ENCODE data around the gene CFP. TPM values are rescaled to one million over a fixed set of nuclear protein-coding genes. Genes with fewer than 3 reads are reported as not detected.
A peak's percentile ranks its signal among the peaks of the same experiment; 100 is the strongest.

Gene CFP
- total RNA-seq, 1 donor from 2014 or later = 2.1 TPM

DNA sequence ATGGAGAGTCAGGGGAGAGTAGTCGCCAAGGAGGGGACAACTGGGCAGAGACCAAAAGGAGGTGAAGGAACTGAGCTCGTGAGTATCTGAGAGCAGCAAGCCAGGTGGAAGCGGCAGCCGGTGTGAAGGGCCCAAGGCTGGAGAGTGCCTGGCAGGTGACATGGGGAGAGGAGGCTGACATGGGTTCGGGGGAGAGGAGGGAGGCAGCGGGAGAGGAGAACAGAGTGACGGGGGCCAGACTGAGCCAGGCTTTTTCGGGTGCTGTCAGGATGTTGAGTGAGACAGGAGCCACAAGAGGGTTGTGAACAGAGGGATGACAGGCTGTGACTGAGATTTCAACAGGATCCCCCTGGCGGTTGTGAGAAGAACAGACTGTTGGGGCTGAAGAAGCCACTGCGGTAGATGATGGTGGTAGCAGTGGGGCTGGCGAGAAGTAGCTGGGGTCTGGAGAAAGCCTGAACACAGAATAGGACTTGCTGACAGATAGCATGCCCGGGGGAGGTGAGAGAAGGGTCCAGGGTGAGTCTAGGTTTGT, 14.9 kb upstream of the CFP start:
- intact Hi-C loops (cut with micrococcal nuclease) = no loop called here
- DNase-seq (no peak), ATAC-seq (peak; percentile 81)

DNA sequence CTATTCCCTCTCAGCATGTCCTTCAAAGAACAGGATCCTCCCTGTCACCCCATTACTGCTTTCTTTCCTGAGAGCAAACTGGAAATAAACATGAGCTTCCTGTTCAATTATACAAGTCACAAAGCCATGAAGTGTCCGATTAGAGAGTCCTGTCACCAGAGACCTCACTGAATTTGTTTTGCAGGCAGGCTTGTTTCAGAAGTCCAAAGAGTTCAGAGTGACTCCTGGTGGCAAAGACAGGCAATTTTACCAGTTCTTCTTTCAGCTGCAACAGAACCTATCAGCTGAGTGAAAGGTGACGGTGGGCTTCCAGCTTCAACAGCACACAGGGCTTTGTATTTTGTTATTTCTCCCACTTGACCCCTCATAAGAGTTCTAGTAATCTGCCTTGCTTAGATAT, 14.2 kb upstream of the CFP start:
- ATAC-seq (peak; percentile 71), DNase-seq (no peak)
- intact Hi-C loops (cut with micrococcal nuclease) = no loop called here

DNA sequence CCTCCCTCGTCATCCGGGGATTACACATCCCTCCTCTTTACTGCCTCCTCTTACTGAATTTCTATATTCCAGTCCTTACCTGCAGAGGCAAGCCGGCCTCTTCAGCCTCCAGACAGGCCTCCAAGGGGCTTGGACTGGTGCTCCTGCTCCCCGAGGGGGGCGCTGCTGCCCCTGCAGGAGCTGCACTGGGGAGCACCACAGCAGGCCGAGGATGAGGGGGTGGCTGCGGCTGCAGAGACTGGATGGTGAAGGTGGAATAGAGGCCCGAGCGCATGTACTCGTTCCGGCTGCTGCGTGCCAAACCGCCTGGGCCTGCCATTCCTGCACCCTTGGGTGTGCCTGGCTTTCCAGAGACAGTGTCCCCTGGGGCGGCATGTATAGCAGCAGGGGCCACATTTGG, 9.1 kb upstream of the CFP start:
- DNase-seq = no peak
- no peak for ATAC-seq
- intact Hi-C loops (cut with micrococcal nuclease) = no loop called here

DNA sequence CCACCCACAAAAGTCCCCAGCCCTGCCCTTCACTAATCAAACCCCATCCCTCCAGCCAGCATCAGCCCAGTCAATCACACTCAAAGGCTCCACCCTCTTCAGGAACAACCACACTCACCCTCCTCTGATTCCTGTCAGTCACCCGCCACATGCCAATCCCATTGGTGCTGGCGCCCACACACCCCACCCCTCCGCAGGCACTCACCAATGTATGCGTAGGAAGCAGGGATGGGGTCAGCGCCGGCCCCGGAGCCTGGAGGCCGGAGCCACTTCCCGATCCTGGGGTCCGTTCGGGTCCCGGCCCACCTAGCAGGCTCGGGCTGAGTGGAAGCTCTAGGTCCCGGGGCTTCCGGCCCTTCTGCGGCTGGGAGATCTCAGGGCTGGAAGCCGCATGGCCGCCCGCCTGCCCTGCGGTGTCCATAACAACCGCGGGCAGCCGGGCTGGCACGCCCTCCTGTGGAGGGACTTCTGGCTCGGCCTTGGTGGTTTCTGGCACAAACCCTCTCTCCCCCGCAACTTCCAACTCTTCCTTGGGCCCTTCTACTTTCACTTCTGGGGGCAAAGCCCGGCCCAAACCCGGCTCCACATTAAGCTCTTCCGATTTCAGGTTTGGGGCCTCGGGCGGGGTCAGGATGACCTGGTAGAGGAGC, 7.9 kb upstream of the CFP start:
- intact Hi-C loops (cut with micrococcal nuclease) = no loop called here
- ATAC-seq (peak; percentile 96), DNase-seq (peak; percentile 58)

DNA sequence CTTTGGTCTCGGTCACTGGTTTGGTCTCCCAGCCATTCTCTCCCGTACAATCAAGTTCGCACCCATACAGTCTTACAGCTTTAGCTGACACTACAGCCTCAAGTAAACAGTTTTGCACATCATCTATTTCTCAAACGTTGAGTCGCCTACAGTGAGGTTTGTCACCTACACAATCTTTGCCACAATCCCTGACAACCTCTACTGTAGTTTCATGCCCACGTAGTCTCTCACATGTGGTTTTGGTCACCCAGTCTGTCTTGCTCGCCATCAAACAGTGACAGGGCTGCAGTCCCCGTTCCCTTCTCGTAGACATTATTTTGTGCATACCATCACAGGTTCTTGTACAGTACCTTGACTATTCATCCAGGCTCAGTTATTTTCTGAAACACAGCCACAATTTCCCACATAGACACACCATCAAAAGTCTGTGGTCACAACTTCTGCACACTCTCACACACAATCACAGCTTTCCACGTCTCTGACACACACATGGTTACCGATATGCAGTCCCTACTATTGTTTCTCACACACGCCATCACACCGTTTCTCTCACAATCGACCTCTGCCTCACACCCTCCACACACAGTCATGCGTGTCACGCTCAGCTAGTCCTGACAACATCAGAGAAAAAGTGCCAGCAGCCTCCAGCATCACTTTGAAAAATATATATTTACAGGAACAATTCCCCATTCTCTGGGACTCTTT, 5.3 kb upstream of the CFP start:
- ATAC-seq (no peak), DNase-seq (no peak)
- intact Hi-C loops (cut with micrococcal nuclease) = no loop called here

DNA sequence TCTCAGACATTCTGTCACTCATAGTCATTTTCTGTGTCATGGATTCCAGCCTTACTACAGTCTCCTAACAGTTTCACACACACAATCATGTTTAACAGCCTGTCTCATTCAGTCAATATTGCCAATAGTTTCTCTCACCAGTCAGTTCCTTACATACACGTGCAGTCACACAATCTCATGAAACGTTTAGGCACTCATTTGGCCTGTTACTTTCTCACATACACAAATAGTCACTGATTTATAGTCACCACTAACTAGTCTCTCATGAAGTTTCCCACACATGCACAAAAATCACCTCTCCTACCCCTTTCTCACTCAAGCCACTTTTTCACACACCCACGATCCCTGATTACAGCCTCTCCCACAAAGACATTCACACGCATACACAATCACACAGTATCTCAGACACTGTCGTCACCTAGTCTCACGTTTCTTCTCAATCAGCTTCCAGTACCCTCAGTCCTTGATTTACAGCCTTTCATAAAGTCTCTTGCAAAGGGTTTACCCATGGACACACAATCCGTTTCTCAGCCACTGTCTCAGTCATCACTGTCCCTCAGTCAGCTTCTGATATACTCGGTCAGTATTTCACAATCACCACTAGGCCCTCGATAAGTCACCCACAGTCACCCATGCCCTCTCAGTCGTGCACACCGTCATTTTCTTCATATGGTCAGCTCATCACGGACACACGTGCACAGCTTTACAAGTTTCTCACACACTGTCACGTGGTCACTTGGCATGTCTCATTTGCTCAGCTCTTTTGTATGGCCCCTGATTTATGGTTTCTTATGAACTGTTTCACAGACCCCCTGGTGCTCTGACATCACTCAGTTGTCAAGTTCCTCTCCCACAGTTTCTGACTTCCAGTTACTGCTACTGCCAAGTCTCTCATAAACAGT, 4.2 kb upstream of the CFP start:
- DNase-seq = no peak
- intact Hi-C loops (cut with micrococcal nuclease) = no loop called here
- ATAC-seq = no peak

DNA sequence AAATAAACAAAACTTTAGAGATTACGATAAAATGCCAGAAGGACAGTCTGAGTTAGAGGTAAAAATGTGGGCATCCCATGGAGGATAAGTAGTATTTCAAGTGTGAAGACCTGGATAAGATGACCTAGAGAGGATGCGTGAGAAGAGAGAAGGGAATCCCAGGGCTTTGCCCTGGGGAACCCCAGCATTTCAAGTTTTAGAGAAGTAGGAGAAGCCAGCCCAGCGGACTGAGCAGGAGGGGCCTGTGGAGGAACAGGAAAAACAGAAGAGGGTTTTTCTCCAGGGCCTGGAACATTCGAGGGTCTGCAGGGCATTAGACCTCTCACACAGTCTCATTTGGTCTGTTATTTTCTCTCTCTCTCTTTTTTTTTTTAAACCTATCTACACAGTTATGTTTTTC, 2.9 kb upstream of the CFP start:
- intact Hi-C loops (cut with micrococcal nuclease) = no loop called here
- DNase-seq (no peak), ATAC-seq (no peak)

DNA sequence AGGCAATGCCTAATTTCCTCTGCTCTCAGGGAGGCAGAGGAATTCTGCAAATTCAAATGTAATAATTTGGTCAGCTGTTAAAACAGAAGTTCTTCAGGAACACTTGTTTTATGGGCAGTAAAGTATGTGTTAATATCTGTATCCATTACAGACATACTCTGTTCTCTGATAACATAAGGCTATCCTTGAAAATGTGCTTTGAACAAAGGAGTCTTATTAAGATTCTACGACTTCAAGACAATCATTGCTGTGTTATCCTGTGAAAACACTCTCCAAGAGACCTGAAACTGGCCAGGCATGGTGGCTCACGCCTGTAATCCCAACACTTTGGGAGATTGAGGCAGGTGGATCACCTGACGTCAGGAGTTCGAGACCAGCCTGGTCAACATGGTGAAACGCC, 1.9 kb upstream of the CFP start:
- ATAC-seq (no peak), DNase-seq (no peak)
- intact Hi-C loops (cut with micrococcal nuclease) = no loop called here

DNA sequence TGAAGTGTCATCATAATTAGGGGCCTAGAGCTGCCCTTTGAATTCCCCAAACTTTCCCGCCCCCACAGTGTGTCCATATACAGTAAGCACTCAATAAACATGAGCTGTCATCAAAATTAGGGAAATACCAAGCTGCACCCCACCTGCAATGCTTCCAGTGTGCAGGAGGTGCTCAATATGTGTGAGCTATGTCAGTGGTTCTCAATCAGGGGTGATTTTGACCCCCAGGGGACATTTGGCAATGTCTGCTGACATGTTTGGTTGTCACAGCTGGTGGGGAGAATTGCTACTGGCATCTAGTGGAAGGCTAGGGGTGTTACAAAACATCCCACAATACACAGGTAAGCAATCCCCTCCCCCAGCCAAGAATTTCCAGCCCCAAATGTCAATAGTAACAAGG, 748 bp downstream of the CFP start:
- no peak for DNase-seq
- intact Hi-C loops (cut with micrococcal nuclease) = no loop called here

DNA sequence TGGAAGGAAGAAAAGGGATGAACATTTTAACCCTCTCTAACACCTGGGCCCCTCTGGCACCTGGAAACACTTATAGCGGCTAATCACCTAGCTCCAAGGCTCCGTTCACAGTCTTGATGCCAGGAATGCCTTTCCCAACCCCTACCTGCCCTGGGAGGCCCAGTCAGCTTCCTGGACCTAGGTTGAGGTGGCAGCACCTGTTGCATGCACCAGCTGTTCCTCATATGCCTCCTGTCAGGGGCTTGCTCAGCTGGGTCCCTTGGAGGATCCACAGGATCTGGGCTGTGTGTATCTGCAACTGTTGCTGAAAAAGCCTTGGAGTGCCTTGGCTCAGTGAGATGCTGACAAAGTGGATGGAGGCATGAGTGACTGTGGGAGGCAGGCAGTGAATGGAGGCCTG, 4.4 kb downstream of the CFP start:
- ATAC-seq (no peak), DNase-seq (no peak)
- intact Hi-C loops (cut with micrococcal nuclease) = no loop called here

More for the DNA sequence above, 748 bp downstream of the CFP start:
- ATAC-seq = no peak

DNA sequence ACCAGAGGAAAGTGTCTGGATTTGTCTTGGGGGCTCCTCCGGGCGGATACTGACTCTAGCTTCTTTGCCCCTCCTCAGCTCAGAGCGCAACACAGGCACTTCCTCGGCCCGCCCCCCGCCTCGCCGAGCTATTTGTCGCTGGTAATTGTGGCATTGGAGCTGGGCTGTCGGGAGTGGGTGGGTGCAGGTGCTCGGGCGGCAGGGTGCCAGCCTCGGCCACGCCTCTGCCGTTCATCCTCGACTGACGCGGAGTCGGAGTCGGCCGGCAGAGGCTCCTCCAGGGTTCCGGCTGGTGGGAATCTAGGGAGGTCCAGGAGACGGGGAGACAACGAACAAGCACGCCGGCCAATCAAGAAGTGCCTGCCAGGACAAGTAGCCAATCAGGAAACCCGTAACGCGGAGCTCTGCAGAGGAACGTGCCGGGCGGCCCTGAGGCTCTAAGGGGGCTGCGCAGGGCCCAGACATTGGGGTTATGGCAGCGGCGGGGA, 6.1 kb downstream of the CFP start:
- ATAC-seq (peak; percentile 74), DNase-seq (peak; percentile 63)
- intact Hi-C loops (cut with micrococcal nuclease) = no loop called here

DNA sequence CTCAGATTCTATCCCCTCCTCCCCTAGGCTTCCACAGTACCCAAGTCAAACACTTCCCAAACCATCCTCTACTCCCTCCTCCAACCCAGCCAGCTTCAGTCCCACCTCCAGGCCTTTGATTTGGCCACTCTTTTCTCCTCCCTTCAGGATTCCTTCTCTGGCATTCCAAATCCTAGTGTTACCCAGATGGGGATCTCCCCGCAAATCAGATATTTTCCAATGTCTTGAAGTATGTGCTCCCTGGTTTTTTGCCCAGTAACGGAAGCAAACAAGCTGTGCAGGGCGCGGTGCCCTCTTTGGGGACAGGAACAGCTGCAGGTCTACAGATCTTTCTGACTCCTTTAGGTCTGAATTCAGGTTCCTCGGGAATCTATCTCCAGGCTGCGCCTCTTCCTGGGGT, 7.9 kb downstream of the CFP start:
- intact Hi-C loops (cut with micrococcal nuclease) = no loop called here
- DNase-seq (no peak), ATAC-seq (no peak)

DNA sequence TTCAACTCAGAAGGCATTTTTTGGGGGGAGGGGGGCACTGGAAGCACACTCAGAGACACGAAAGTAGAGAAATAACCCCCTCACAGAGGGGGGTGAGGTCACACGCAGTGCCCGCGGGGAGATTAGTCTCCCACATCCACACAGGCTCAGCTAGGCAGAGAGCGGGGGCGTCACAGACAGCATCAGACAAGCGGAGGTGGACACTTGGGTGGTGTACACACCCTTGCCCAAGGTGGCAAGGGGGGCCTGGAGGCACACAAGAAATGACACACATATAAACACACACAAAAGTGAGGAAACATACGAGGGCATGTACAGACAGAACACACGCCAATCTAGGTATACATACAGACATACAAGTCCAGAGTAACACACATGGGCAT, 9.4 kb downstream of the CFP start:
- no peak for DNase-seq
- intact Hi-C loops (cut with micrococcal nuclease) = no loop called here
- ATAC-seq = no peak

DNA sequence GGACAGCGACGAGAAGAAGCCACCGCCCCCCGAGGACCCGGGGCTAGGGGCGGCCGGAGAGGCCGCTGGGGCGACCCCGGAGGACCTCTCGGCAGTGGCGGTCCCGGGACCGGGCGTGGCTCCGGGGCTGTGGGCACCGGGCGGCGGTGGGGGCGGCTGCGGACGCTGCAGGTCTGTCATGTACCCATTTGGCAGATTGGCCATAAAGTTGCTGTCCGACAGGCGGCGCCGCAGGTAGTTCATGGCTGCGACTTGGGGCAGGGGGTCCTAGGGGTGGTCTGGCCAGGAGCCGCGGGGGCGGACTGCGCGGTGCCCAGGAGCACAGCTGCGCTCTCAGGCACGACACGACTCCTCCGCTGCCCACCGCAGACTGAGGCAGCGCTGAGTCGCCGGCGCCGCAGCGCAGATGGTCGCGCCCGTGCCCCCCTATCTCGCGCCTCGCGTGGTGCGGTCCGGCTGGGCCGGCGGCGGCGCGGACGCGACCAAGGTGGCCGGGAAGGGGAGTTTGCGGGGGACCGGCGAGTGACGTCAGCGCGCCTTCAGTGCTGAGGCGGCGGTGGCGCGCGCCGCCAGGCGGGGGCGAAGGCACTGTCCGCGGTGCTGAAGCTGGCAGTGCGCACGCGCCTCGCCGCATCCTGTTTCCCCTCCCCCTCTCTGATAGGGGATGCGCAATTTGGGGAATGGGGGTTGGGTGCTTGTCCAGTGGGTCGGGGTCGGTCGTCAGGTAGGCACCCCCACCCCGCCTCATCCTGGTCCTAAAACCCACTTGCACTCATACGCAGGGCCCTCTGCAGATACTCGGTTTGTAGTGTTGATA, 10.0 kb downstream of the CFP start, which contains the start of gene SYN1:
SYN1 (minus strand) TSS at position 372 of the 817 bp plus-strand sequence; CDS start at position 243, 129 bp downstream.
- intact Hi-C loops (cut with micrococcal nuclease) = no loop called here
- ATAC-seq (peak; percentile 97), DNase-seq (peak; percentile 88)

DNA sequence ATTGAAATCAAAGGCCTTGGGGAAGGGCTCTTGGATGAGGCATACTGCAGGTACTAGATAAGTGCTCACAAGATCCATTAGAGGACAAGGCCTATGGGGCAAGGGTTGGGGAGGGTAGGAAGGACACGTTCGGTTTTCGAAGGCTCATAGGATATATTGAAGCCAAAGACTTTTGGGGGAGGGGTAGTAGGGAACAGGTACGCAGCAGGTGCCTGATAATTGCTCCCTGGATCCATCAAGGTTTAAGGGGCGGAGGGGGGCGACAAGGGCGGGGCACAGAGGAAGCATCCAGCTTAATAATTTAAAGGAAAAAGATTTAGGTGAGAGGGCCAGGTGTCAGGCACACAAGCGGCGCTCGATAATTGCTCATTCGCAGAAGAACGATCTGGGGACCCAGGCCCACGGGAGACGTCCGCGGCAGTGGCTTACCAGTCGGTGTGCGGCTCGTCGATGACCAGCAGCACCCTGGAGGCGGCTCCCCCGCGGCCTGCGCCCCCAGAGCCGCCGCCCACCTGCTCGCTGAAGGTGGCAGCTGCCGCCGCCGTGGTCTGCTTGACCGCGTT, 10.7 kb downstream of the CFP start:
- intact Hi-C loops (cut with micrococcal nuclease) = no loop called here
- no peak for DNase-seq
- ATAC-seq = no peak

DNA sequence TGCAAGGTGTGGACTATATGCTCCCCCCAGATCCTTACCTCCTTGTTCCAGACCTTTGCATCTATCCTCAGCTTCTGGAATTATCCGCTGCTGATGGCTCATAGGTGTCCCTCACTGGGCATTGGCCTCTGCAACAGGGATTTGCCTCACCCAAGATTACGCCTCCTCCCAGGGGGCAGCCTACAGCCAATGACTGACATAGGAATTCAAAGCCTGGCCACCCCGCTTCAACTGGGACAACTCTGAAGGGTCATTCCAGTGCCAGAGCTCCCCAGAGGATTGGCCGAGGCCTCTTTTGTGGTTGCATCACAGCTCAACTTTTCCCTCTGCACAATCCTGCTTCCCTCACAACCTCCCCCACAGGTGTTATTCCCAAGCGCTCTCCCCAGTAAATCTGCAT, 15.1 kb downstream of the CFP start:
- intact Hi-C loops (cut with micrococcal nuclease) = no loop called here
- ATAC-seq (no peak), DNase-seq (no peak)

DNA sequence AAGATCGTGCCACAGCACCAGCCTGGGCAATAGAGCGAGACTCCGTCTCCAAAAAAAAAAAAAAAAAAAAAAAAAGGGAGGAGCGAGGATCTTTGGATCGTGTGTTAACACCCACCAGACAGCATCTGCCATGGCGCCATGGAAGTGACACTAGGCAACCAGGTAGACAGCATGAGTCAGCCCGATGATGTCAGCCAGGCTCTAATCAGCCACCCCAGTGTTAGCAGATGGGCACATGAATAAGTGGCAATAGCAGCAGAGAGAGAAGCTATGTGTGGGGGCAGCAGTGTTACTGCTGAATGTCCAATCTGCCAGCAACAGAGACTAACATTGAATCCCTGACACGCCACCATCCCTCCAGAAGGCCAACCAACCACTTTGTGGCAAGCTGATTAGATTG, 16.6 kb downstream of the CFP start:
- DNase-seq = no peak
- ATAC-seq = no peak
- intact Hi-C loops (cut with micrococcal nuclease) = no loop called here

DNA sequence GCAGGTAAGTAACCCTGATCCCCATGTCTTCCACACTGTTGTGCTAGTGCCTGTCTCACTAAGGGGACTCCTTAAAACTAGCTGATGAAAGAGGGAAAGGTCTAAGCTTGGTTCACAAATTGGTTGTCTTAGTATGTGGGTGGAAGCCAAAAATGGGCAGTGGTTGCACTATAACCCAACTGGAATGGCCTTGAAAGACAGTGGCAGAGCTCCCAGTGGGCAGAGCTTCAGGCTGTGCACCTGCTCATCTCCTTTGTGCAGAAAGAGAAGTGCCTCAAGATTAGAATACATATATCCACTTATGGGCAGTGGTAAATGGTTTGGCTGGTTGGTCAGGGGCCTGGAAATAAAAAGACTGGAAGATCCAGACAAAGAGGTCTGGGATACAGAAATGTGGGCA, 17.3 kb downstream of the CFP start:
- intact Hi-C loops (cut with micrococcal nuclease) = no loop called here
- ATAC-seq = no peak
- DNase-seq = no peak

DNA sequence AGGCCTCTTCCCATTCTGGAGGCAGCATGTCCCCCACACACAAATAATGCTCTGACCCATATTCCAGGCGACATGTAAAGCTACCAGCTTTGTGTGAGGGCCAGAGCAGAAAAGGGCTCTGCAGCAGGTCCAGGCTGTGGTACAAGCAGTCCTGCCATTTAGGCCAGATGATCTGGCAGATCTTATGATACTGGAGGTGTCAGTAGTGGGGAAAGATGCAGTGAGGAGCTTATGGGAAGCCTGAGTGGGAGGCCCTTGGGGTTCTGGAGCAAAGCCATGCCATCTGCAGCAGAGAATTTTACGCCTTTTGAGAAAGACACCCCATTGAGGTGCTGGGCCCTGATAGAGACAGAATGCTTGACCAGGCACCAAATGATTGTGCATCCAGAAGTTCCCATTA, 17.8 kb downstream of the CFP start:
- no peak for ATAC-seq
- intact Hi-C loops (cut with micrococcal nuclease) = no loop called here
- DNase-seq = no peak

All from left ventricle myocardium superior (tissue), 1 donor.